NB4 (cell line): ENCODE data around the gene SAMD1.

ENCODE experiments used
- DNase-seq: peaks from one replicate; pipeline ENCODE4 v3.0.0; 2010; ENCODE audit warnings: low read depth
- H3K4me3 ChIP-seq: one replicate; pipeline ENCODE4 v1.5.1; 2011; ENCODE audit warnings: mild to moderate bottlenecking, low read depth, low read length, moderate library complexity
- MYC ChIP-seq: IDR thresholded peaks from 2 replicates; pipeline ENCODE4 v1.6.1; 2011; ENCODE audit warnings: low read depth, low read length
- POLR2A ChIP-seq: IDR thresholded peaks from 2 replicates; pipeline ENCODE4 v1.6.1; 2011; ENCODE audit warnings: mild to moderate bottlenecking; ENCODE audit not compliant: insufficient read length; ENCODE audit errors: extremely low read depth
- TF ChIP-seq, protein P1 (sequence below): IDR thresholded peaks from one replicate; pipeline ENCODE4 v1.5.1; 2012; ENCODE audit warnings: low read depth, low read length
- TF ChIP-seq, protein P2 (sequence below): IDR thresholded peaks from 2 replicates; pipeline ENCODE4 v1.6.1; 2011; ENCODE audit warnings: low read depth, low read length

Gene SAMD1

DNA sequence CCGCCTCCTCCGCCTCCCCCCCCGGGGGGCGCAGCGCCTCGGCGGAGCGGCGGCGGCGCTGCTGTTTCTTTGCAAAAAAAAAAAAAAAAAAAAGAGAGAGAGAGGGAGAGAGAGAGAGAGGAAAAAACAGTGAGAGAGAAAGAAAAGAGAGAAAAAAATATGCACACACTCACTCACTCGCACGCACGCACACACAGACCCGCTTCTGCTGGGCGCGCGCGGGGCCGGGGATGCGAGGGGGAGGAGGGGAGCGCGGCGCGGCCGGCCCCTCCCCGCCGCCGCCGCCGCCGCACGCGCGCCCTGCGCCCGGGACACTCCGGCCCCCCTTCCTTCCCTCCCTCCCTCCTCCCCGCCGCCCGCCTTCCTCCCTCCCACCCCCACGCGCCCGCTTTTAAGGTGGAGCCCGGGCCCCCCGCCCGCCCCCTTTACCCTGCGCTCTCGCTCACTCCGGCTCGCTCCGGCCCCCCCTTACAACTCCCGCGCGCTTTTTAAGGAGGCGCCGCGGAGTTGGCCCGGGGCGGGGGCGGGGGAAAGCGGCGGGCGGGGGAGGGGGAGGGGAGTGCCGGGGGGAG lies at the start of gene SAMD1:
Gene SAMD1 (minus strand): TSS at position 243 of the 572 bp plus-strand sequence.
- peak; percentile 94 for DNase-seq
- TF ChIP-seq, protein P1, sequence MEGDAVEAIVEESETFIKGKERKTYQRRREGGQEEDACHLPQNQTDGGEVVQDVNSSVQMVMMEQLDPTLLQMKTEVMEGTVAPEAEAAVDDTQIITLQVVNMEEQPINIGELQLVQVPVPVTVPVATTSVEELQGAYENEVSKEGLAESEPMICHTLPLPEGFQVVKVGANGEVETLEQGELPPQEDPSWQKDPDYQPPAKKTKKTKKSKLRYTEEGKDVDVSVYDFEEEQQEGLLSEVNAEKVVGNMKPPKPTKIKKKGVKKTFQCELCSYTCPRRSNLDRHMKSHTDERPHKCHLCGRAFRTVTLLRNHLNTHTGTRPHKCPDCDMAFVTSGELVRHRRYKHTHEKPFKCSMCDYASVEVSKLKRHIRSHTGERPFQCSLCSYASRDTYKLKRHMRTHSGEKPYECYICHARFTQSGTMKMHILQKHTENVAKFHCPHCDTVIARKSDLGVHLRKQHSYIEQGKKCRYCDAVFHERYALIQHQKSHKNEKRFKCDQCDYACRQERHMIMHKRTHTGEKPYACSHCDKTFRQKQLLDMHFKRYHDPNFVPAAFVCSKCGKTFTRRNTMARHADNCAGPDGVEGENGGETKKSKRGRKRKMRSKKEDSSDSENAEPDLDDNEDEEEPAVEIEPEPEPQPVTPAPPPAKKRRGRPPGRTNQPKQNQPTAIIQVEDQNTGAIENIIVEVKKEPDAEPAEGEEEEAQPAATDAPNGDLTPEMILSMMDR = no peak
- no peak for TF ChIP-seq MYC
- TF ChIP-seq POLR2A = no peak
- TF ChIP-seq, protein P2, sequence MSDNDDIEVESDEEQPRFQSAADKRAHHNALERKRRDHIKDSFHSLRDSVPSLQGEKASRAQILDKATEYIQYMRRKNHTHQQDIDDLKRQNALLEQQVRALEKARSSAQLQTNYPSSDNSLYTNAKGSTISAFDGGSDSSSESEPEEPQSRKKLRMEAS = no peak
- H3K4me3 ChIP-seq = peak within 1 kb of the TSS; percentile 75

DNA sequence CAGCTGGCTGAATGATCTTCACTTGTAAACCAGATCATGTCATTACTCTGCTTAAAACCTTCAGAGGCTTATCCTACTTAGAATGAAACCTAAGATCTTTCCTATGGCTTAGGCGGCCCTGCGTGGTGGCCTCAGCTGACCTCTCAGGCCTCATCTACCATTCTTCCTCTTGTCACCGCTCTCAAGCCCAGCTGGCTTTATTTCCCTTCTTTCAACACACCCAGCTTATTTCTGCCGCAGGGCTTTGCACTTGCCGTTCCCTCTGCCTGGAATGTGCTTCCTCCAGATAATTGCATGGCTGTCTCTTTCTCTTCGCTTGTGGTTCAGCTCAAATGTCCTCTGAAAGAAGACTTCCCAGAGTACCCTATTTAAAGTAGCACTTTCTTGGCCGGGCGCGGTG lies 49.4 kb upstream of the SAMD1 start:
- DNase-seq = peak; percentile 70
- TF ChIP-seq, protein P1 = no peak
- TF ChIP-seq, protein P2 = peak; percentile 55
- peak; percentile 62; the same call in 1 of the 2 replicates for TF ChIP-seq MYC
- TF ChIP-seq POLR2A = no peak
- H3K4me3 ChIP-seq = no peak overlapping the region

DNA sequence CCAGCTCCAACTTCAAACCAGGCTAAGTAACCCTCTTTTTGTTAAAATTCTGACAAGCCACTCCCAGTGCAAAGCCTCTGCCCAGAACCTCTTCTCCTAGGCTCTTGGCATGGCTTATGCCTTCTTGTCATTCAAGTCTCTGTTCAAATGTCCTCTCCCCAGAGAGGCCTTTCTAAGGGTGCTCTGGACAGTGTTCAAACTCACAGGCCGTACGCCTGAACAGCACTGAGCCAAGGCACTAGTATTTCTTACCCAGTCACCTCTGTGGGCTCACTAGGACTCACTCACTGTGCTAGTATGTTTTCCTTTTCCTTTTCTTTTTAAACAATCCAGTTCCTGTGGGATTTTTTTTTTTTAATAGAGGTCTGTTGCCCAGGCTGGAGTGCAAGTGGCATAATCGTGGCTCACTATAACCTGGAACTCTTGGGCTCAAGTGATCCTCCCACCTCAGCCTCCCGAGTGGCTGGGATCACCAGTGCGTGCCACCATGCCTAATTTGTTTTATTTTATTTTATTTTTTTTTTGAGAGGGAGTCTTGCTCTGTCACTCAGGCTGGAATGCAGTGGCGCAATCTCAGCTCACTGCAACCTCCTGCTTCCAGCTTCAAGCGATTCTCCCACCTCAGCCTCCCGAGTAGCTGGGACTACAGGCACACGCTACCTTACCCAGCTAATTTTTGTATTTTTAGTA lies 48.2 kb upstream of the SAMD1 start:
- TF ChIP-seq, protein P2 = no peak
- no peak for TF ChIP-seq POLR2A
- no peak for TF ChIP-seq MYC
- TF ChIP-seq, protein P1 = no peak
- no peak overlapping the region for H3K4me3 ChIP-seq
- no peak for DNase-seq

DNA sequence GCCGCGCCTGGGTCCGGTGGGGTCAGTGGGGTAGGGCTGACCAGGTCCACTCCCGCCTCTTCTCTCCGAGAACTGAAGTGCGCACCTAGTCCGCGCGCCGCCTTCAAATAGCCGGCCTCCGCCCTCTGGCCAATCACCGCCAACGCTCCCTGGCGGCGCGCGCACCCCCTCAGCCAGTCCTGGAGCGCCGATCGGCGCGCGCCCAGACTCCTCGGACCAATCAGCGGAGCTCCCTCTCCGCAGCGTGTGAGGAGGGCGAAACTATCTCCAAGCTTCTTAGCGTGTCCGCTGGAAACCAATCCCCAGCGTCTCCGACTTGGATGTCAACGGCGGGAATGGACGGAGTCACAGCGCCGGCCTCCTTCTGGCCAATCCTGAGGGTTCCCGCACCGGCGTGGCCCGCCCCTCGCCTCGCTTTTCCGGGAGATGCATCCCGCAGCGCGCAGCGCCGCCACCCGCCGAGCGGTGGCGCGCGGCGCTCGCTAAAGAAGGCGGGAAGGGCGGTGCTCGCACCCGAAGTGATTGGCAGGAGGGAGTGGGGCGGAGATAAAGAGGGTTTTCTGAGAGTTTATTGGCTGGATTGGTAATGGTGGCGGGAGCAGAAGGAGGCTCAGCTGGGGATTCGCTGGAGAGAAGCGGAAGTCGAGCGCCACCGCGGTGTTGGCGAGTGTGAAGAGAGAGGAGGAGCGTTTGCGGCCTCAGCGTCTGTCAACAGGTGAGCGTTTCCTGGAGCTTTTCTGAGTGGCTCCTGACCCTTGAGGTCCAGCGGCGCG lies 46.1 kb upstream of the SAMD1 start, which contains the start of gene ASF1B:
Gene ASF1B (minus strand): TSS at position 81 of the 773 bp plus-strand sequence. CDS start 133 bp downstream, outside the sequence.
- peak; percentile 99 for DNase-seq
- TF ChIP-seq, protein P1 = peak; percentile 62
- no peak for TF ChIP-seq MYC
- TF ChIP-seq, protein P2 = no peak; the same call in none of the 2 replicates
- TF ChIP-seq POLR2A = peak; percentile 66
- H3K4me3 ChIP-seq = peak within 1 kb of the TSS; percentile 70

DNA sequence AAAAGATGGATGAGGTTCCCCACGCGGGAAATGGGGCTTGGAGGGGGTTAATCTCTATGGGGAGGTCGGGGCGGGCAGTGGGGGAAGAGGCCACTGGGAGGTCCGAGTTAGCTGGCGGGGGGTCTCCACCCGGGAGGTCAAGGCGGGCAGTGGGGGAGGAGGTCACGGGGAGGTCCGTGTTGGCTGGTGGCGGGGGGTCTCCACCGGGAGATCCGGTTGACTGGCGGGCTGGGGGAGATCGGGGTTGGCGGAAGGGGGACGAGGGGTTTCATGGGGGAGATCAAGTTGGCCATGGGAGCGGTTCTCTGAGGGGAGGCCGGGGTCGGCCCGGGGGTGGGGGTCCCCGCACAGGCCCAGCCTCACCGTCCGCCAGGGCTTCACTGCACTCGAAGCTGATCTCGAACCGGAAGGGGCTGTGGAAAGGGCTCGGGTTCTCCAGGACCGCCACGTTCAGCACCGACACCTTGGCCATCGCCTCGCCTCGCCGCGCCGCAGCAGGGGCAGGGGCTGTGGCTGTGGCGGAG lies 45.5 kb upstream of the SAMD1 start:
- peak overlapping the region; percentile 70 for H3K4me3 ChIP-seq
- DNase-seq = no peak

More for the DNA sequence above, 45.5 kb upstream of the SAMD1 start:
- no peak for TF ChIP-seq POLR2A
- TF ChIP-seq, protein P1 = no peak
- TF ChIP-seq, protein P2 = no peak
- no peak for TF ChIP-seq MYC
